Renal cortical epithelial cell (primary cell): ENCODE results near the gene NAPA. TPM values are rescaled to one million over a fixed set of nuclear protein-coding genes. Genes with fewer than 3 reads are reported as not detected.

ENCODE experiments used
- DNase-seq: peaks from one replicate; pipeline ENCODE4 v3.0.0-alpha.2; 2011; ENCODE audit warnings: low read depth
- total RNA-seq: library from RNA; depleted of rRNA; stranded (reverse); fragments of >200 nt; gene quantifications from 2 replicates; pipeline ENCODE4 v1.2.3, GENCODE V29; 2014

The NAPA gene
- total RNA-seq: 95.9 and 131 TPM in 2 replicates

DNA sequence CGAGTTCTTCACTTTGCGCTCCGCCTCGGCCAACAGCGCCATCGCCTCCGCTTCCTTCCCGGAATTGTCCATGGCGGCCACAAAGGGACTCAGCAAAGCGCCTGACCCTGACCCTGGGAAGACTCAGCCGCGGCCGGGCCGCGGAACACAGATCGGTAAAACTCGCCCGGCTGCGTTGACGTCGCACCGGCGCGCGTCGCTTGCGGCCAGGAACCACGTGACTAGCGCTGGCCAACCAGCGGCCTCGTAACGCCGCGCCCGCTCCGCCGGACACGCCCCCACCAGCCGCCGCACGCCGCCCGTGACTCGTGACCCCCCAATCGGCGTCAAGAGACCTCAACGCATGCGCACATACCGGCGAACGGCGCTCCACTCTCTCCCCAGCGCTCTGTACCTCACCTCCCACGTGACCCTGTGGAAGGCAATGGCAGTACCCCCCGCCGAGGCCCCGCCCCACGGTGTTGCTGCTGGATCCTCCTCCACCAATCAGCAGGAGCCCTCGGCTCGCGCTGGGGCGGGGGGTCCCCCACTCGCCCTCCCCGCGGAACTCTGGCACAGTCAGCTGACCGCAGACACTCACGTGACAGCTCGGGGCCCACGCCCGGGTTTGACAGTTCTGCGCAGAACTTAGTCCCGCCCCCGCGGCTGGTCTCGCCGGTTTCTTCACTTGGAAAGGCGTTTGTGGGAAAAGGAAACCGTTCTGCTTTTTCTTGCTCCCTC lies at the start of gene NAPA:
NAPA (minus strand) TSS at position 195 of the 720 bp plus-strand sequence; CDS start at position 72, 123 bp downstream.
- peak; percentile 98 for DNase-seq

DNA sequence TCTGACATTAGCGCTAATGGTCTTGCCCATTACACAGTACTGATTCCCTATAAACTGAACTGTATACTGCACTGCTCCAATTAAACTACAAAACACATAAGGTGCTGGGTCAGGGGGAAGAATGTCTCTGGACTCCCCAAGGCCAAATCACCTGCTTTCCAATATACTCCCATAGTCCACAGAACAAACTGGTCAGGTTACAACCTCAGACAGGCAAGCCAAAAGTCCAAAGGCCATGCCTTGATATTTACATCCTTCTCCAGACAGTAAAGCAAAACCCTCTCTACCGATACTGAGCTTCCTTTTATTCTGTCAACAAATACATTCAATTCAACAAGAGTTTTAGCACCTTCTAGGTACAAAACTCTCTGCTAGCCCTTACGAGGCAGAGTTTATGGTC lies 49.2 kb upstream of the NAPA start:
- no peak for DNase-seq

DNA sequence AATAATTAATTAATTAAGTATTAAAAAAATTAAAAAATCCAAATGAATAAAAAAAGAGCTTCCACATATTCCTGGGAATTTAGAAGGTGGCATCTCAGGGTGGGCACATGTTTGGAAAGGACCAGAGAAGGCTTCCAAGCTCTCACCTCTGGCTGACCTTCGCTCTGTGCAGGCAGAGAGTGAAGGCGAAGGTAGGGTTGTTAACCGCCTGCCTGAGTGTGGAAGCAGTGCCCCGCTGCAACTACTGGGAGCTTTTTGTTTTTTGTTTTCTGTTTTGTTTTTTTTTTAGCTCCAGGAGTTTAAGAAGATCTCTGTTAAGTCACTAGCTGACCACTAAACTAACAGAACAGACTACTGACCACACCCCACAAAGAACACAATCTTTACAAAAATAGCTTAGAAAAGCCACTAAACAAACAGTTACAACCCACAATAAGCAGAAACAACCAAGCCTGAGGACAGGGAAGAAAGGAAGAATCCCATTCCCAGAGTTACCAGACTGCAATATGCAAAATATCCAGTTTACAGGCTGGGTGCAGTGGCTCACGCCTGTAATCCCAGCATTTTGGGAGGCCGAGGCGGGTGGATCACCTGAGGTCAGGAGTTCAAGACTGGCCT lies 46.7 kb upstream of the NAPA start:
- DNase-seq: peak; percentile 56

DNA sequence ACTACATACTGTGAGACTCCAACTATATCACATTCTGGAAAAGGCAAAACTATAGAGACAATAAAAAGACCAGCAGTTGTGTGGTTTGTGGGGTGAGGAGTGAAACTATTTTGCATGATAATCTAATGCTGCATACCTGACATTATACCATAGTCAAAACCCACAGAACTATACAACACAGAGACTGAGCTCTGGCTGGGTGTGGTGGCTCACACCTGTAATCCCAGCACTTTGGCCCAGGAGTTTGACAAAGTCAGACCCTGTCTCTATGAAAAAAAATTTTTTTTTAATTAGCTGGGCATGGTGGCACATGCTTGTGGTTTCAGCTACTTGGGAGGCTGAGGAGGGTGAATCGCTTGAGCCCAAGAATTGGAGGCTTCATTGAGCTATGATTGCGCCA lies 46.1 kb upstream of the NAPA start:
- DNase-seq: no peak

DNA sequence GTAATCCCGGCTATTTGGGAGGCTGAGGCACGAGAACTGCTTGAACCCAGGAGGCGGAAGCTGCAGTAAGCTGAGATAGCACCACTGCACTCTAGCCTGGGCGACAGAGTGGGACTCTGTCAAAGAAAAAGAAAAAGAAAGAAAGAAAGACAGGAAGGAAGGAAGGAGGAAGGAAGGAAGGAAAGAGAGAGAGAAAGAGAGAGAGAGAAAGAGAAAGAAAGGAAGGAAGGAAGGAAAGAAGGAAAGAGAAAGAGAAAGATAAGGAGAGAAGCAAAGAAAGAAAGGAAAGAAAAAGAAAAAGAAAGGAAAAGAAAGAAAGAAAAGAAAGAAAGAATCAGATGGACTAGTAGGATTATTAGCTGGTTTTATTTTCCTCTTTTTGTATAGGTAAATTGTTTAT lies 35.3 kb upstream of the NAPA start:
- no peak for DNase-seq

DNA sequence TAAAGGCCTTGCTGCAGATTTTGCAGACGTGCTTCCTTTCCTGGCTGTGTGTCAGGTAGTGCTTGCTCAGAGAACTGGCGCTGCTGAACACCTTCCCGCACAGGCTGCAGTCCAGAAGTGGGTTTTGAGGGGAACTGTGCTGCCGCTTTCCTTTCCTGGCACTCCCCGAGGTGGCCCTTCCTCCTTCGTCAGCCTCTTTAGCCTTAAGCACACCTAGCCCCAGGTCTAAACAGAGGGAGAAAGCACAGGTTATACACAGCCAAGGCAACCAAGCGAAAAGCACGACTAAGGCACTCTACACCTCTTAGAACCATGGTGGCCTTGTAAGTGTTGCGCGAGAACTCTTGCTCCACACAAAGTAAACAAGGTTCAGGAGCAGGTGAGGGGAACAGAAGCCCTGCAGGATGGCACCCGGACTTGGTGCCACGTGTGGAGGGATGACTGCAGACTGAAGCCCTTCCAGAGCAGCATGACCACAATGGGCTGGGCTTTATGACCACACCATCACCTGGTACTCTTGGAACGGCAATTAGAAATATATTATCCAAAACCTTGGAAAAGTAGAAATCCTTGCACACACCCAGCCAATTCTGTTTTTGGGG lies 34.5 kb upstream of the NAPA start:
- DNase-seq: no peak

DNA sequence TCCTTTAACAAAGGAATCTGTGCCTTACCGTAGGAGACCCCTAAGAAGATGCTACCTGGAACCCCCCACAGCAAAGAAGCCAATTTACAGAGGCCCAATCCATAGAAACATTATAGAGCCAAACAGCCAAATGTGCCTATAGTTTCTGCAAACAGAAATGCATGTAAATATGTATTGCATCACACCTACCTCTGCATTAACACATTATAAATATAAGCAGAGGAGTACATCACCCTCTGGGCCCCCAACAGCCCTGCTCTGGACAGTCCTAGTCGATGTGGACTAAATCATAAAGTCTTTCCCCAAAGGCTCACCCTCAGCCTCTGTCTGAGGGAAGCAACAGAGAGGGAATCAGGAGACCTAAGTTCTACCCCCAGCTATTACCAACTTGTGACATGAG lies 32.3 kb upstream of the NAPA start:
- DNase-seq: no peak

DNA sequence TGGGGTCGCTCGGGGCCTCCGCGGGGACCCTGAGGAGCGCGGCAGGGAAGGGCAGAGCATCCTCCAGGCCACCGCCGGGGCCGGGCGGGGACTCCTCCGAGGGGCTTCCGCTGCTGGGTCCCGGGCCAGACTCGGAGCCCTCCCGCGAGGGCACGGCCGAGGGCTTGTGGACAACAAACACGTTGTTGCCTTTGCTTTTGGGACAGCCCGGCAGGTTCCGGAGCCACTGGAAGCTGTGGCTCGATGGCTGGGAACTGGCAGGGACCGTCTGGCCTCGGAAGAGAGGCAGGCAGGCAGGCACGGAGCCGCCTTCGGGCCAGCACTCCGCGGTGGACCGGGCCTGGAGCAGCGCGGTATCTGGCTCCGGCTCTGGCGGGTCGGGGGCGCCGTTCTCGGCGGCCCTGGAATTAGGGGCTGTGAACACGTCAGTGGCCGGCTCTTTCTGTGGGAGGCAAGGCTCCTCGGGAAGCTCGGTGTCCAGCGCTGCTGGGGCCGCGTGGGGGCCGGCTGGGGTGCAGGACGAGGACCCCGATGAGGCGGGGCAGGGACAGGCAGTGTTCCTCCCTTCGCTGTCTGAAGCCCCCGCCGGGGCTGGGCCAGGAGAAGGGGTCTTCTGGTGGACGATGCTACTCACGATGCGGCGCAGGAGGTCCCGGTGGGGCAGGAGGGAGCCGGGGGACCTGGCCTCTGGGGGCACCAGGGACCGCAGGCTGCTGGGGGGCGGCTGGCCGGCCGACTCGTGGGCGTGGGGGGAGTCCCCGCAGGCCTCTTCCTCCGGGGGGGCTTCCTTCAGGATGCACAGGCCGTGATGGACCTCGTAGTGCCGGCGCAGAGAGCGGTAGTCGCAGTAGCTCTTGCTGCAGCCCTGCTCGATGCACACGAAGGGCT lies 30.4 kb upstream of the NAPA start:
- DNase-seq: no peak

DNA sequence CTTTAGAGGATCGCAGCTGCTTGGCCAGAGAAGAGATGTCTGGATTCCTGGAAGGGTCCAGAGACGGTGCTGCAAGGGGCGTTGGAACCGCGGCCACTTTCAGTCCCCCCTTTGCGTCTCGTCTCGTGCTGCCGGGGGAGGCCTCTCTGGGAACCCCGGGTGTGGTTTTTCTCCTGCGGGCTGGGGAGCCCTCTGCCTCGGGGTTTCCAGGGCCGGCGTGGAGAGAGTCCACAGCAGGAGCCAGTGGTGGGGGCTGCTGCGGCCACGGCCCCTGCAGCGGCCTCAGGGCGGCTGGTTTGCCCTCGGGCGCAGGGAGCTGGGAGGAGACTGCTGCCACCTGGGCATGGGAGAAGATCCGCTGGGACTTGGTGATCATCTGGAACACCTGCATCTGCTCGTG lies 29.6 kb upstream of the NAPA start:
- DNase-seq: no peak

DNA sequence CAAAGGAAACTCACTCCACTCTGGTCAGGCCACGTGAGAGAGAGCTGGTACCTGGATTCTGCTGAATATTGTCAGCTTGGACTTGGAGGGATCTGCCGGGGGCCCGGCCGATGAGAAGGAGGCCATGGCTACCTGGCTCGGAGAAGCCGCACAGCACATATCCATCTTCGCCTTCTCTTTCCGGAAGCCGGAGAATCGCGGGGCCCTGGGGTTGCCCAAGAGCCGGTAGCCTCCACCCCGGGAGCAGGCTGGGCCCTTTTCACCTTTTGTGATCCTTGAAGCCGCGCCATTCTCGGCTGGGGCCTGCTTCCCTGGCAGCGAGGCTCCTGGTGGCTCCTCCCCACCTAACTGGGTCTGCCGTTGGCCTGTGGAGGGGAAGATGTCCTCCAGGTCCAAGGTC lies 29.2 kb upstream of the NAPA start:
- DNase-seq: no peak

DNA sequence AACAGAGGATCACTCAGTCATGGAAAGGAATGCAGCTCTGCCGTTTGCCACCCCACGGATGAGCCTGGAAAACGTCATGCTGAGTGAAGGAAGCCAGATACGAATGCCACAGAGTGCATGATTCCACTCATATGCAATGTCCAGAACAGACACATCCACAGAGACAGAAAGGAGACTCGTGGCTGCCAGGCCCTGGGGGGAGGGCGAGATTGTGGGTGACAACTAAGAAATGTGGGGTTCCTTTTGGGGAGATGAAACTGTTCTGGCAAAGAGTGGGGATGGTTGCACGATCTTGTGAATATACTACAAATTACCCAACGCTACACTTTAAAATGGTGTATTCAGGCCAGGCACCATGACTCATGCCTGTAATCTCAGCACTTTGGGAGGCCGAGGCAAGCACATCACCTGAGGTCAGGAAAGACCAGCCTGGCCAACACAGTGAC lies 27.2 kb upstream of the NAPA start:
- no peak for DNase-seq

DNA sequence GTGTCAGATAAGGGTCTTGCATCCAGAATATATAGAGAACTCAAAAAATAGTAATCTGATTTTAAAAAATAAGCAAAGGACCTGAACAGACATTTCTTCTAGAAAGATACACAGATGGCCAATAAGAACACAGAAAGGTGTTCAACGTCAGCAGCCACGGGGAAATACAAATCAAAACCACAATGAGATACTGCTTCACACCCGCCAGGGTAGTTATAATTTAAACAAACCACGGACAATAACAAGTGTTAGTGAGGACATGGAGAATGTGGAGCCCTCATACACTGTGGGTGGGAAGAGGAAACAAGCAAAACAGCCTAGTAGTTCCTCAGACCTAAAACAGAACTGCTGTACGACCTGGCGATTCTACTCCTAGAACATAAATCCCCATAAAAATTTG lies 26.7 kb upstream of the NAPA start:
- peak; percentile 52 for DNase-seq

DNA sequence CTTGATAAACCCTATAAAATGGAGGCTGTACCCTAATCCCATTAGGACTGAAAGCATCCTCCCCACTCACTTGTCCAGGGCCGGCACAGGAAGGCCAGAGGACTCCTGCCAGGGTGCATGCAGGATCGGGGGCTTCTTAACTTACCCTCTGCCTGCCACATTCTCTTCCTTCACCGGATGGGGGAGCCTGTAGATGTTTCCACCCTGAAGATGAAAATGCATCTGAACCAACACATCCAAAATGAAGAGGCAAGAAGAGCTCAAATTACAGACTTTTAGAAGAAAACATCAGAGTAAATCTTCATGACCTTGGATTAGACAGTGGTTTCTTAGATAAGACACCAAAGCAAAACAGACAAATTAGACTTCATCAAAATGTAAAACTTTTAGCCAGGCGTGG lies 25.9 kb upstream of the NAPA start:
- peak; percentile 26 for DNase-seq

DNA sequence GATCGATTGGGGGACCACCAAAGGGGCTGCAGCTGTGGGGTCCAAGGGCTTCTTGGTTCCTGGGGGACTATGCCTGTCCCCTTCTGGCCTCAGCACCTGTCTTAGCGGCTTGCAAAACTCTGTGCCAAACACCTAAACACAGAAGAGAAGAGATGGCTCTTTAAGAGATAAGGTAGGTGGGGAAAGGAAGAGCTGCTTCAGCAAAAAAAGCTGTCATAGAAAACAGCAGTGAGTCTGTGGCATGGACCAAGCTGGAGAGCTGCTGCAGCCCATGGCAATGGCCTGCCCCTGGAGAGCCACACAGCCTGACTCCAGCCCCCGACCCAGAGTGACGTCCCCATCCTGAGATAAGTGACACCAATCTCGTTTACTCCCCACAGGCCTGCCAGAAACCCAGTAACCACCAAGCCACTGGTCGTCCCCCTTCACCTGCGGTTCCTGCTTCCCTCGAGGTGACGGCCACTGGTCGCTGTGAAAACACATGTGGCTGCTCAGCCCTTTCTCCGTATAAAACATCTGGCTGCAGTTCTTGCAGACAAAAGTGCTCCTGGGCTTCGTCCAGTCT lies 25.0 kb upstream of the NAPA start:
- no peak for DNase-seq

DNA sequence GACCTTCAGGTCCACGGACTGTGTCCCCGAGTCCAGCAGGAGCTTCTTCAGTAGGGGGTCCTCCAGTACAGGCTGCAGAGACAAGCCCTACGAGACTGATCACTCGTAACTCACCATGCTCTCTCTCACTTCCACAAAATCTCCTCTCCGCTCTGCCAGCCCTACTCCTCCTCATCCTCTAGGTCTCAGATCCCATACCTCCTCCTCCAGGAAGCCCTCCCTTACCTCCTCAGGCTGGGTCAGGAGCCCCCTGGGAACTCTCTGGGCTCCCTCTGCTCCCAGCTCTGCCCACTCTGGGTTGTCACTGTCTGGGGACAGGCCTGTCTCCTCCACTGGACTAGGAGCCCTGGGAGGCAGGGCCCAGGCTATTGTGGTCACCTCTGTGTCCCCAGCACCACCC lies 23.9 kb upstream of the NAPA start:
- DNase-seq: no peak

DNA sequence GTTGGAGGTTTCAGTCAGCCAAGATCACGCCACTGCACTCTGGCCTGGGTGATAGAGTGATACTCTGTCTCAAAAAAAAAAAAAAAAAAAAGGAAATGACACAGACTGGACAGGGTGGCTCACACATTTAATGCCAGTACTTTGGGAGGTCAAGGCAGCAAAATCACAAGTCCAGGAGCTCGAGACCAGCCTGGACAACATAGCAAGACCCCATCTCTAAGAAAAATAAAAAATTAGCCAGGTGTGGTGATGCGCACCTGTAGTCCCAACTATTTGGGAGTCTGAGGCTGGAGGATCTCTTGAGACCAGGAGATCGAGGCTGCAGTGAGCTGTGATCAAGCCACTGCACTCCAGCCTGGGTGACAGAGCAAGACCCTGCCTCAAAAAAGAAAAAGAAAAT lies 22.6 kb upstream of the NAPA start:
- no peak for DNase-seq

DNA sequence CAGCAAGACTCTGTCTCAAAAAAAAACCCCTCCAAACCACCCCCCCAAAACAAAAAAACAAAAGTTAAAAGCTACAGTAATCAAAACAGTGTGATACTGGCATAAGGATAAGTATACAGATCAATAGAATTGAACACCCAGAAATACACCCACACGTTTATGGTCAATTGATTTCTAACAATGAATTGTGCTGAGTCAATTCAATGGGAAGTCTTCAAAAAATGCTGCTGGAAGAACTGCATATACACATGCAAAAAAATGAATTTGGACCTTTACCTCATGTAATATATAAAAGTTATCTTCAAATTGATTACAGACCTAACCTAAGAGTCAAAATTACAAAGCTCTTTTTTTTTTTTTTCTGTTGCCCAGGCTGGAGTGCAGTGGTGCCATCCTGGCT lies 19.8 kb upstream of the NAPA start:
- DNase-seq: no peak

DNA sequence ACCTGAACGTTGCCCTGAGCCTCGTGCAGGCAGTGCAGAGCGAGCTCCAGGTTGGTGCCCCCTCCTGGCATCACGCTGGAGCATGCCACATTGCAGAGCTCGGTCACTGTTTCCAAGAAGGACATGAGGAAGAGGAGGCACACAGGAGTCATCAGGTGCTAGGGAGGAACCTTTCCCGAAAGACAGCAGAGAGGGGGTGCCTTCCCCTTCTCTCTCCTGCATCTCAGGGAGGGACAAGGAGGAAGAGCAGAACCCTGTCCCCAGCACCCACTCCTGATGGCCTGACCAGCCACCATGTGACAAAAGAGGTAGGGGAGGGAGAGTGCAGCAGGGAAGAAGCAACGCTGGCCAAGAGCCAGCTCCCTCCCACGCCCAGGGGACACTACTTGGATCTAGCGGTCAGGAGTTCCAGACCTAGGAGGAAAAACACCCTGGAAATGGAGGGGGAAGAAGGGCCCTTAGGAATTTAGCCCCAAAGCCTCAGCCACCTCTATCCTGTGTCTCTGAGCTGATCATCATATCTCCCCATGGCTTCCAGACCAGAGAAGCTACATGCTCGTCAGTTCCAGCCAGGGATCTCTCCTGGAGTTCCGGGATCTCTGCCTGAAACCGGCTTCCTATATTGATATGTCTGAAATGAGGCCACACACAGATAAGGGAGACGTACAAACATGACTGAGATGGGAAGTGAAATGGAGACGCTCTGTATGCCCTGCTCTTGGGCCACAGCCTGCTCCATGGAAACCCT lies 17.0 kb upstream of the NAPA start:
- no peak for DNase-seq

DNA sequence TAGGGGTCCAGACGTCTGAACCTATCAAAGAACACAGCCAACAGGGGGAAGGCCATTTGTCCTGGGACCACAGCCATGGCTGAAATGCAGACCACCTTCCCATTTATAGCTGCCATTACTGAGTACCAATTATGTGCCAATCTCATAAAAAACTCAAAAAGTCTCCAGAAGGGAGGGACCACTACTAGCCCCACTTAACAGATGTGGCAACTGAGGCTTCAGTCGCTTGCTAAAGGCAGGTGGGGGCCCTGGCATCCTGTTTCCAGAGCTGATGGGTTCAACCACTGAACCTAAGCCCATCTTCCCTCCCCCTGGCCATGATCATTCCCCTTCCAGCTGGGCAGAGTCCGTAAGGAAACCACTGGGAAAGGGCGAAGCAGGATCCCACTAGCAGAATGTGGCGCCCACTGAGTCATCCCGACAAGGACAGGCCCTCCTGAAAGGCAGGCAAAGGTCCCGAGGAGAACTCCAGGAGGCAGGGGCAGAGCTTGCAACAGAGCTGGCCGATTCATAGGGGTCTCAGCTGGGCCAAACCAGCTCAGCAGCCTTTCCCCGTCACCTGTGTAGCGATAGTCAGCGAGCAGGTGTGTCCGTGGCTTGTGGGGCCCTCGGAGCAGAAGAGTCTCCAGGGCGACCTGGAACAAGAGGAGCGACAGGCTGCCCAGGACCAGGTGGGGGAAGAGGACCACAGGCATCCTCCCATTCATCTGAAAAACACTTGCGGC lies 14.3 kb upstream of the NAPA start:
- DNase-seq: no peak

DNA sequence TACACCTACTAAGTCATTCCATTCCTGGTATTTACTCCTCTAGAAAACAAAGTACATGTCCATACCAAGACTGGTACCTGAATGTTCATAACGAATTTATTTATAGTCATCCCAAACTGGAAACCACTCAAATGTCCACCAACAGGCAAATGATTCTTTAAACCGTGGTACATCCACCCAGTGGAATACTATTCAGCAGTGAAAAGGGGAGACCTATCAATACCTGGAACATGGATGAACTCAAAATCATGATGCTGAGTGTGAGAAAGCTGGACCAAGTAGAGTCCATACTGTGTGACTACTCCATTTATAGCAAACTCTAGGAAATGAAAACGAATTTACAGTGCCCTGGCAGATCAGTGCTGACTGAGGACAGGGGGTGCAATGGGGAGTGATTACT lies 11.9 kb upstream of the NAPA start:
- DNase-seq: no peak

DNA sequence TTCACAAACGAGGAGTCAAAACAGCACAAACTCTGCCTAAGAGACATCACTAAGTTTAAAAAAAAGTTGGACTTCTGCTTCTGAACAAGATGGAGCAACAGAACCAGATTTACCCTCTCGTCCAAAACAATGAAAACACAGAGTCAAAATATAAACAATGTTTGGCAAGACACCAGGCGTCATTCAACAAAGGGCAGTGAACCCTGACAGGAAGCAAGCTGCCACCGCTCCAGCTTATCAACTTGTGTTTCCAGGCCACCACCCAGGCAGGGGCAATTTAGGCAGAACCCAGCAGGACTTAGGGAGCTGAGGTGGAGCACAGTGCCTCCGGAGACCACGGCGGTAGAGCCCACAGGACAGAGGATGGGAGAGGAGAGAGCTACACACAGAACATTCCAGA lies 8.6 kb upstream of the NAPA start:
- peak; percentile 47 for DNase-seq
